SJCRH30 (cell line): ENCODE measurements around the gene PPP4R1. TPM values are rescaled to one million over a fixed set of nuclear protein-coding genes. Genes with fewer than 3 reads are reported as not detected.

Source experiments
- total RNA-seq: library from RNA; depleted of rRNA; stranded (reverse); fragments of >200 nt; shearing (Covaris generic); gene quantifications from 2 replicates; pipeline ENCODE4 v1.2.3, GENCODE V29; 2014; rRNA removed

Gene PPP4R1
- total RNA-seq, 1 experiment from 2014 or later: 53.4 TPM

Other genes with a start within 250 kb of the PPP4R1 start
- gene RALBP1, start 139.0 kb downstream of the PPP4R1 start, total RNA-seq: 29.7 and 34.7 TPM in 2 replicates
- 7.1 and 8.1 TPM in 2 replicates for gene RAB31, start 93.7 kb upstream of the PPP4R1 start, total RNA-seq